HG03097 (cell line): ENCODE results near the gene ERCC3.
"Not testable (repeated sequence)": the region's sequence is repeated elsewhere in the genome, so short reads cannot be mapped to it uniquely, and the experiment has no call there.

ENCODE experiments used
- ATAC-seq: cut with Tn5 transposase; IDR thresholded peaks from one replicate; pipeline ENCODE4 v1.9.1; 2021; ENCODE audit not compliant: unreplicated experiment, low FRiP score

Gene ERCC3

GRCh38 chr2:127227264-127227660 is 66.7 kb downstream of the ERCC3 start:
- ATAC-seq = not testable (repeated sequence)

GRCh38 chr2:127226520-127227263 is 67.3 kb downstream of the ERCC3 start:
- ATAC-seq = no peak

DNA sequence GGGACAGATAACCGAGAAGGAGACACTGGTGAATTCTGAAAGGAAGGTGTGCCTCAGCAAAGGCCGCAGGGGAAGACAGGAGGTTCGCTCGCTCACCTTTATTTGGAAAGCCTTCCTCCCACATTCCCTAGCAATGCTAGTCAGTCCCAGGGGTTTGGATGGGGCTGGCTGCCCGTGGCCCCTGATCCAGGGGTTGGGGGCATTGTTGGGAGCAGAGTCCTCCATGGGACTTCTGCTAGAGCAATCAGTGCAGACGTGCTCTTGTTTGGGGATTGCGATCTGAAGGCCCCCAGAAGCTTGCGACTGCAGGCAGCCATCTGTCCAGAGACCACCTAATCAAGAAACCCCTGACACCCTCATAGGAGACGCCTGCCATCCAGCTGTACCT is 67.8 kb downstream of the ERCC3 start:
- ATAC-seq = no peak

GRCh38 chr2:127225186-127225960 is 68.6 kb downstream of the ERCC3 start:
- ATAC-seq = no peak

DNA sequence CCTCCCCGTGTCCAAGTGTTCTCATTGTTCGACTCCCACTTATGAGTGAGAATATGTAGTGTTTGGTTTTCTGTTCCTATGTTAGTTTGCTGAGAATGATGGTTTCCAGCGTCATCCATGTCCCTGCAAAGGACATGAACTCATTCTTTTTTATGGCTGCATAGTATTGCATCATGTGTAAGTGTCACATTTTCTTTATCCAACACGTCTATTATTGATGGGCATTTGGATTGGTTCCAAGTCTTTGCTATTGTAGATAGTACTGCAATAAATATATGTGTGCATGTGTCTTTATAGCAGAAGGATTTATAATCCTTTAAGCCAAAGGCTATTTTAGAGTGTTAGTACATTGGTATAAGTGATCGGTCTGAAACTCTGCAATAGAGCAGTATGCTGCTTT is 69.8 kb downstream of the ERCC3 start:
- ATAC-seq = not testable (repeated sequence)

DNA sequence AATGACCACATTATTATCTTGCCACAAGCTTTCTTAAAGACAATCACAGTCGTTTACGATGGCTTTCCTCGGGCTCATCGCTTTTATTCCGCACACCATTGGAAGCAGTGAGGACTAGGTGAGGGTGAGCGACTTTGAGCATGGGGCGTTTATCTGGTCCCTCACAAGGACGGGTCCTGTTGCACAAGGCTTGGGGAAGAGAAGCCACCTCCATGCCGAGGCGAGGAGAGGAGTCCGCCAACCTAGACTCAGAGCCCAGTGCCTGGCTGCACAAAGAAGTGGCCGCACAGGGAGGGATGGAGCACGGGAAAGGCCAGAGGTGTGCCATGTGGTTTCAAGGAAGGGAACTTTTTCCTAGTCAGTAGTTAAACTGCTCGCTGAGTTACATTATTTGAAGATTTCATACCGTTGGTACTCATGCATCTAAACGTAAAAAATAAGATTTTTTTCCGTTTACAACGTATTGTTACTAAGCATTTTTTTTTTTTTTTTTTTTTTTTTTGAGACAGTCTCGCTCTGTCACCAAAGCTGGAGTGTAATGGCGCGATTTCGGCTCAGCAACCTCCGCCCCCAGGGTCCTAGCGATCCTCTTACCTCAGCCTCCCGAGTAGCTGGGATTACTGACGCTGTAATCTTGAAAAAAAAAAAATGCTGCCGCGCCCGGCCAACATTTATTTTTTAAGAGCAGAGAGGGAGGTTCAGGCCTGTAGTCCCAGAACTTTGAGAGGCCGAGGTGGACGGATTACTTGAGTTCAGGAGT is 73.0 kb downstream of the ERCC3 start:
- no peak for ATAC-seq

DNA sequence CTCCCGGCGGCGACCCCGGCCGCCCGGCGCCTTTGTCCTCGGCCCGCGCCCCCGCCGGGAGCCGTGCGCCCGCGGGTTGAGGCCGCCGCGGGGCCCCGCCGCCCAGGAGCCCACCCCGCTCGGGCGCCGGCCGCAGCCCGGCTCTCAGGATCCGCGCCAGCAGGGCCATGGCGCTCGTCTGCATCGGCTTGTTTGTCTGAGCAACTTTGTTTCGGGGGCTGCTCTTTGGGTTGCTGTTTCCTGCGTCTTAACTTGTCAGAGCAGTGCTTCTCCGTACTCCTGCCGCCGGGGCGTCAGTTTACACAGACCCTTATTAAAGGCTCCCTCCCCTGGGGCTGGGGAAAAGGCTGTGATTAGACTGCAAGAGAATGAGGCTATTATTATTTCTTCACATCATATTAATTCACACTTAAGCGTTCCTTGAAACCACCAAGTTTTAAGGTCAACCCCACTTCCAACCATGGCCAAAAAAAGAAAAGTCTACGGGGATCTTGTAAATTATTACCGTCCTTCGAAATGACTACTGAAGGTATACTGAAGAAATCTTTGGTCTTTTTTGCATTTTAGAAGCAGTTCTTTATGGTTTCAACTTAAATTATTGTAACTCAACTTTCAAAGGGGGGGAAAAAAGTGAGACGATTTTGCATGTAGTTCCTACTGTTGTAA is 73.7 kb downstream of the ERCC3 start, which contains the start of gene CYP27C1:
Gene CYP27C1, minus strand, starts transcription at position 198 of the 666 bp plus-strand sequence. Its CDS starts 29 bp downstream, at position 169.
- ATAC-seq = no peak

DNA sequence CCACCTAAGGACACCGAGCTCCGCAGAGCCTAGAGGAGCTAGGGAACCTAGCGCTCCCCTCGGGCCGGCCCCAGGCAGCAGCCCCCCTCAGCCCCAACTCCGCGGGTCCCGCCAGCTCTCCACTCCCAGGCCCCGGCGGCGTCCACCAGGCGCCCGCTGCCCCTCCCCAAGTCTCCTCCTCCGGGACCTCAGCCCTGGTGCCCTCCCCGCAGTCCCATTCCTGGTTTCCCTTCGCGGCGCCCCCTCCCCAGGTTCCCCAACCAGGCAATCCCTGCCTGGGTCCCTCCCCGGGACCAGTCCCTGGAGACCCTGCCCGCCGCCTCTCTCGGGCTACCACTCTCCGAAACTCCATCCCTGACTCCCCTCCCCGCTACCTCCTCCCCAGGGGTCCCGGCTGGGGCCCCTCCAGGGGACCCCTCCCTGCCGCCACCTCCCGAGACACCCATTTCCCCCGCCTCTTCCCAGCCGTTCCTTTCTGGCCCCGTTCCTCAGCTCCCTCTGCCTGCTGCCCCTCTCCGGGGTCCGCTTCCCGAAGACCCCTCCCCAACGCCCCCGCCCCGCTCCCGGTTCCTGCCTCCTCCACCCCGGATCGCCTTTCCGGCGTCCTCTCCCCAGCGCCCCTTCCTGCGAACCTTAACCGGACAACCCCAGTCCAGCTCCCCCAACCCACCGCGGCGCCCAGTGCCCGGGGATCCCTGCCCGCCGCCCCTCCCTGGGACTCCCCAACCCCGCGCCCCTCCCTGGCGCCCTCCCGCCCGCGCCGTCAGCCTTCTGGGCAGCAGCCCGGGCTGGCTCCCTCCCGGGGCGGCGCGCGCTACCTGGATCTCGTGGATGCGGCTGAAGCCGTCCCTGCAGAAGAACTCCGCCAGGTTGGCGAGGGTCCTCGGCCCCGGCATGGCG is 74.5 kb downstream of the ERCC3 start:
- ATAC-seq = no peak

DNA sequence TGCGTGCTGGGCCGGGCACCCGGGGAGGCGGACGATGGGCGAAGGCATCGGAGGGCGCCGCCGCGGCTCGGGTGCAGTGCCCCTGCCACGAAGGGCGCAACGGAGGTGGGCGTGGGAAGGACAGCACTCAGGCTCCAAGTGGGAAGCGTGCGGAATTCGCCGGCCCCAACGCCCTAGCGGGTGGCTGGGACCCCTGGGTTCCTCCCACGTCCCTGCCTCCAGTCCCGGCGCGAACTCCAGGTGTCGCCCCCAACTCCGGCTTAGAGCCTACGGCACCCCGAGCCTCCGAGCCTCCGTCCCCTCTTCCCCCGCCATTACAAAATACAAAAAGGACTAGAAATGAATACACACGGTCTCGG is 75.2 kb downstream of the ERCC3 start:
- no peak for ATAC-seq

- ATAC-seq = no peak
Measured at GRCh38 chr2:127217470-127218325, 76.2 kb downstream of the ERCC3 start.

DNA sequence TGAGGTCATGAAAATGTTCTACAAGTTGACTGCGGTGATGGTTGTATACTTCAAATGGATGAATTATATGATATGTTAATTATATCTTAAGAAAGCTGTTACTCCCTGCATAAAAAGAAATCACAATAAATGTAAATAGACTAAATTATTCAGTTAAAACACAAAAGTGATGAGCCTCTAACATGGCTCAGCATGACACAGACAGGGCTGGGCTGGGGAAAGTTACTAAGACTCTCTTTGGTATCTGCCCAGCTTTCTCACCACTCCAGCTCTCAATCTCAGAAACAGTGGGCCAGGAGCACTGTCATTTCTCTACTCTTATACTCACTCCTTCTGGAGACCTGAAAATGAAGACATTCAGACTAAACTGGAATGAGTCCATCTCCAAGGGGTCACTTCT is 77.4 kb downstream of the ERCC3 start:
- no peak for ATAC-seq

DNA sequence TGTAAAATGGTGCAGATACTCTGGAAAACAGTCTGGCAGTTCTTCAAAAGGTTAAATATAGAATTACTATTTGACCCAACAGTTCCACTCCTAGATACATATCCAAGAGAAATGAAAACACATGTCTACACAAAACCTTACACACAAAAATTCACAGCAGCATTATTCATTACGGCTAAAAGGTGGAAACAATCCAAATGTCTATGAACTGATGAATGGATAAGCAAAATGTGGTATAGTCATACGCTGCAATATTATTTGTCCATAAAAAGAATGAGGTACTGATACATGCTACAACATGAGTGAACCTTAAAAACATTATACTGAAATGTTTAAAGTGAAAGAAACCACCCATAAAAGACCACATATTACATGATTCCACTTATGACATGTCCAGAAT is 77.8 kb downstream of the ERCC3 start:
- ATAC-seq = no peak

- ATAC-seq = not testable (repeated sequence)
Measured at GRCh38 chr2:127214201-127214600, 79.7 kb downstream of the ERCC3 start.

DNA sequence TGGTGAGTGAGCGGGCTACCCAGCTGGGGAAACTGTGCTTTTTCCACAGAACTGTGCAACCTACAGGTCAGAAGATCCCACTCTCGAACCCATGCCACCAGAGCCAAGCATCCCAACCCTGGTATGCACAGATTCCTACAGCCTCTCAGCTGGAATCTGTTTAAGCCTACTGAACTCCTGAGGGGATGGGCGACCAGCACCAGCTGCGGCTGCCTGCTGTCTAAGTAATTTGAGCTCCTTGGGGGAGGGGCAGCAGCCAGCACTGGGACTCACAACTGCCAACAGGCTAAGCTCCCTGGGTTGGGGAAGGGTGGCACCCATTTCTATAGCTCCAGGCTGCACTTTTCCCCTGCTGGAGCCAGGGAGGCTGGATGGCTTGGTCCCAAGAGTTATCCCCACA is 85.6 kb downstream of the ERCC3 start:
- no peak for ATAC-seq
